GM19438 (cell line): Measurements from ENCODE around the gene EXOSC3.
"Not testable (repeated sequence)": the region's sequence is repeated elsewhere in the genome, so short reads cannot be mapped to it uniquely, and the experiment has no call there.

Experiments
- ATAC-seq: cut with Tn5 transposase; IDR thresholded peaks from one replicate; pipeline ENCODE4 v1.9.1; 2021; ENCODE audit warnings: low read depth; ENCODE audit not compliant: unreplicated experiment

The EXOSC3 gene

GRCh38 chr9:37784616-37785483, at the start of gene EXOSC3:
Gene EXOSC3 (minus strand): TSS chr9:37785064. CDS start chr9:37785044, 20 bp downstream.
- ATAC-seq = peak; percentile 85

- no peak for ATAC-seq
Measured at GRCh38 chr9:37827483-37828165, 42.8 kb upstream of the EXOSC3 start.

GRCh38 chr9:37825174-37825573, 40.3 kb upstream of the EXOSC3 start:
- not testable (repeated sequence) for ATAC-seq

- ATAC-seq = no peak
Measured at GRCh38 chr9:37820142-37820541, 35.3 kb upstream of the EXOSC3 start.

- ATAC-seq = no peak
Measured at GRCh38 chr9:37818849-37819248, 34.0 kb upstream of the EXOSC3 start.

GRCh38 chr9:37812773-37813379, 28.0 kb upstream of the EXOSC3 start:
- ATAC-seq = no peak

- ATAC-seq = no peak
Measured at GRCh38 chr9:37811906-37812476, 27.1 kb upstream of the EXOSC3 start.

GRCh38 chr9:37809676-37810075, 24.8 kb upstream of the EXOSC3 start:
- not testable (repeated sequence) for ATAC-seq

- no peak for ATAC-seq
Measured at GRCh38 chr9:37806271-37806670, 21.4 kb upstream of the EXOSC3 start.

GRCh38 chr9:37801959-37802711, 17.3 kb upstream of the EXOSC3 start:
- ATAC-seq = no peak

- ATAC-seq = peak; percentile 38
Measured at GRCh38 chr9:37801287-37801850, 16.5 kb upstream of the EXOSC3 start.

GRCh38 chr9:37800631-37801286, 15.9 kb upstream of the EXOSC3 start, which contains the start of gene DCAF10:
Gene DCAF10 (plus strand): TSS chr9:37800797. CDS start chr9:37800867, 70 bp downstream.
- peak; percentile 61 for ATAC-seq

- no peak for ATAC-seq
Measured at GRCh38 chr9:37798677-37799076, 13.8 kb upstream of the EXOSC3 start.

GRCh38 chr9:37796232-37796631, 11.4 kb upstream of the EXOSC3 start:
- no peak for ATAC-seq

GRCh38 chr9:37792122-37792521, 7.3 kb upstream of the EXOSC3 start:
- no peak for ATAC-seq

GRCh38 chr9:37790096-37790495, 5.2 kb upstream of the EXOSC3 start:
- no peak for ATAC-seq

GRCh38 chr9:37788332-37788731, 3.5 kb upstream of the EXOSC3 start:
- no peak for ATAC-seq

- ATAC-seq = no peak
Measured at GRCh38 chr9:37787059-37787458, 2.2 kb upstream of the EXOSC3 start.

- no peak for ATAC-seq
Measured at GRCh38 chr9:37784291-37784615, 611 bp downstream of the EXOSC3 start.
